Gastroesophageal sphincter (tissue), 3 donors: ENCODE data around the gene SZT2.

ENCODE experiments used
- POLR2AphosphoS5 ChIP-seq: sonication (generic); formaldehyde crosslinking; IDR thresholded peaks from one replicate; pipeline ENCODE4 v1.6.1; 2017; ENCODE audit warnings: antibody characterized with exemption
- TF ChIP-seq, protein P1 (sequence below), 4 experiments: fragments of 200-600 bp in 2 of 4; fragments of 450-650 bp in 2 of 4; sonication (generic) in 1 of 4; IDR thresholded peaks; one replicate each; pipeline ENCODE4 v1.5.1; 2017 to 2019; ENCODE audit warnings: antibody characterized with exemption in 4 of 4, mild to moderate bottlenecking in 2 of 4, moderate library complexity in 2 of 4

GRCh38 chr1:43472087-43472462 lies 82.4 kb downstream of the SZT2 start:
- TF ChIP-seq, protein P1, sequence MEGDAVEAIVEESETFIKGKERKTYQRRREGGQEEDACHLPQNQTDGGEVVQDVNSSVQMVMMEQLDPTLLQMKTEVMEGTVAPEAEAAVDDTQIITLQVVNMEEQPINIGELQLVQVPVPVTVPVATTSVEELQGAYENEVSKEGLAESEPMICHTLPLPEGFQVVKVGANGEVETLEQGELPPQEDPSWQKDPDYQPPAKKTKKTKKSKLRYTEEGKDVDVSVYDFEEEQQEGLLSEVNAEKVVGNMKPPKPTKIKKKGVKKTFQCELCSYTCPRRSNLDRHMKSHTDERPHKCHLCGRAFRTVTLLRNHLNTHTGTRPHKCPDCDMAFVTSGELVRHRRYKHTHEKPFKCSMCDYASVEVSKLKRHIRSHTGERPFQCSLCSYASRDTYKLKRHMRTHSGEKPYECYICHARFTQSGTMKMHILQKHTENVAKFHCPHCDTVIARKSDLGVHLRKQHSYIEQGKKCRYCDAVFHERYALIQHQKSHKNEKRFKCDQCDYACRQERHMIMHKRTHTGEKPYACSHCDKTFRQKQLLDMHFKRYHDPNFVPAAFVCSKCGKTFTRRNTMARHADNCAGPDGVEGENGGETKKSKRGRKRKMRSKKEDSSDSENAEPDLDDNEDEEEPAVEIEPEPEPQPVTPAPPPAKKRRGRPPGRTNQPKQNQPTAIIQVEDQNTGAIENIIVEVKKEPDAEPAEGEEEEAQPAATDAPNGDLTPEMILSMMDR (IDR thresholded peaks at IDR 0.05): no peak
- no peak for TF ChIP-seq POLR2AphosphoS5
